ENCODE data around the gene PABPN1L.

PABPN1L gene

GRCh38 chr16:88841521-88842307 is 24.7 kb downstream of the PABPN1L start:
- POLR2A ChIA-PET, result no interaction called here
- no peak for DNase-seq (ENCODE audit: extremely low spot score)
- TF ChIP-seq ELF4 (IDR thresholded peaks at IDR 0.05) (no peak), LEF1 (IDR thresholded peaks at IDR 0.05; ENCODE audit: borderline replicate concordance) (no peak), SUZ12 (IDR thresholded peaks at IDR 0.05) (no peak), NFRKB (IDR thresholded peaks at IDR 0.05) (no peak)
- CTCF ChIA-PET, result no interaction called here

GRCh38 chr16:88840600-88841215 is 25.8 kb downstream of the PABPN1L start:
- DNase-seq (ENCODE audit: extremely low spot score), result no peak
- POLR2A ChIA-PET, result interaction anchor here (1.0 kb wide), 1 partner anchor 17 kb away, joined by 3 read pairs; no protein-coding TSS in a partner anchor
- CTCF ChIA-PET, result no interaction called here
- TF ChIP-seq TARDBP (IDR thresholded peaks at IDR 0.05) (no peak), LEF1 (IDR thresholded peaks at IDR 0.05; ENCODE audit: borderline replicate concordance) (no peak), ARNT (IDR thresholded peaks at IDR 0.05) (no peak), L3MBTL2 (conservative IDR thresholded peaks at IDR 0.05) (no peak), SP1 (IDR thresholded peaks at IDR 0.05) (no peak), HDGF (IDR thresholded peaks at IDR 0.05; ENCODE audit: borderline replicate concordance) (no peak), FOXA1 (IDR thresholded peaks at IDR 0.05) (no peak), FOXM1 (IDR thresholded peaks at IDR 0.05; ENCODE audit: borderline replicate concordance) (no peak), PKNOX1 (IDR thresholded peaks at IDR 0.05) (no peak), ELF4 (IDR thresholded peaks at IDR 0.05) (no peak), NFRKB (IDR thresholded peaks at IDR 0.05) (no peak), SUZ12 (IDR thresholded peaks at IDR 0.05) (no peak), CTBP1 (IDR thresholded peaks at IDR 0.05; ENCODE audit: borderline replicate concordance) (no peak), ZNF384 (IDR thresholded peaks at IDR 0.05) (no peak)

GRCh38 chr16:88839745-88840599 is 26.5 kb downstream of the PABPN1L start:
- POLR2A ChIA-PET, result interaction anchor here (1.0 kb wide), 1 partner anchor 18 kb away, joined by 3 read pairs; no protein-coding TSS in a partner anchor
- CTCF ChIA-PET, result no interaction called here
- TF ChIP-seq FOXA1 (IDR thresholded peaks at IDR 0.05) (no peak), PKNOX1 (IDR thresholded peaks at IDR 0.05) (no peak), HDGF (IDR thresholded peaks at IDR 0.05; ENCODE audit: borderline replicate concordance) (no peak), FOXM1 (IDR thresholded peaks at IDR 0.05; ENCODE audit: borderline replicate concordance) (no peak), ARNT (IDR thresholded peaks at IDR 0.05) (no peak), ELF4 (IDR thresholded peaks at IDR 0.05) (no peak), FOXK2 (IDR thresholded peaks at IDR 0.05) (no peak), BHLHE40 (IDR thresholded peaks at IDR 0.05; ENCODE audit: borderline replicate concordance) (no peak), ZNF384 (IDR thresholded peaks at IDR 0.05) (no peak), NFRKB (IDR thresholded peaks at IDR 0.05) (no peak), L3MBTL2 (conservative IDR thresholded peaks at IDR 0.05) (no peak), LEF1 (IDR thresholded peaks at IDR 0.05; ENCODE audit: borderline replicate concordance) (no peak), CTBP1 (IDR thresholded peaks at IDR 0.05; ENCODE audit: borderline replicate concordance) (no peak), SUZ12 (IDR thresholded peaks at IDR 0.05) (no peak), TARDBP (IDR thresholded peaks at IDR 0.05) (no peak), SP1 (IDR thresholded peaks at IDR 0.05) (no peak)
- DNase-seq (ENCODE audit: extremely low spot score), result no peak

- no peak for DNase-seq (ENCODE audit: extremely low spot score)
- CTCF ChIA-PET, result no interaction called here
- TF ChIP-seq LEF1 (IDR thresholded peaks at IDR 0.05; ENCODE audit: borderline replicate concordance), result no peak
- no peak for TF ChIP-seq FOXM1 (IDR thresholded peaks at IDR 0.05; ENCODE audit: borderline replicate concordance)
- no peak for TF ChIP-seq FOXK2 (IDR thresholded peaks at IDR 0.05)
- no peak for TF ChIP-seq FOXA1 (IDR thresholded peaks at IDR 0.05)
- TF ChIP-seq PKNOX1 (IDR thresholded peaks at IDR 0.05), result no peak
- no peak for TF ChIP-seq CTBP1 (IDR thresholded peaks at IDR 0.05; ENCODE audit: borderline replicate concordance)
- no peak for TF ChIP-seq ZNF384 (IDR thresholded peaks at IDR 0.05)
- TF ChIP-seq L3MBTL2 (conservative IDR thresholded peaks at IDR 0.05), result no peak
- TF ChIP-seq NFRKB (IDR thresholded peaks at IDR 0.05), result no peak
- POLR2A ChIA-PET, result no interaction called here
Measured at GRCh38 chr16:88839026-88839529, 27.4 kb downstream of the PABPN1L start.

- POLR2A ChIA-PET, result no interaction called here
- TF ChIP-seq ELF4 (IDR thresholded peaks at IDR 0.05), result no peak
- DNase-seq (ENCODE audit: extremely low spot score), result no peak
- CTCF ChIA-PET, result no interaction called here
Measured at GRCh38 chr16:88838566-88838965, 27.9 kb downstream of the PABPN1L start.

- POLR2A ChIA-PET, result no interaction called here
- DNase-seq (ENCODE audit: extremely low spot score), result no peak
- CTCF ChIA-PET, result no interaction called here
- no peak for TF ChIP-seq HDGF (IDR thresholded peaks at IDR 0.05; ENCODE audit: borderline replicate concordance)
- TF ChIP-seq PKNOX1 (IDR thresholded peaks at IDR 0.05), result no peak
- TF ChIP-seq FOXM1 (IDR thresholded peaks at IDR 0.05; ENCODE audit: borderline replicate concordance), result no peak
- TF ChIP-seq NFRKB (IDR thresholded peaks at IDR 0.05), result no peak
- no peak for TF ChIP-seq FOXA1 (IDR thresholded peaks at IDR 0.05)
- TF ChIP-seq SUZ12 (IDR thresholded peaks at IDR 0.05), result no peak
- TF ChIP-seq ZNF384 (IDR thresholded peaks at IDR 0.05), result no peak
- no peak for TF ChIP-seq ELF4 (IDR thresholded peaks at IDR 0.05)
- TF ChIP-seq LEF1 (IDR thresholded peaks at IDR 0.05; ENCODE audit: borderline replicate concordance), result no peak
- no peak for TF ChIP-seq L3MBTL2 (conservative IDR thresholded peaks at IDR 0.05)
- no peak for TF ChIP-seq CTBP1 (IDR thresholded peaks at IDR 0.05; ENCODE audit: borderline replicate concordance)
- TF ChIP-seq SP1 (IDR thresholded peaks at IDR 0.05), result no peak
- no peak for TF ChIP-seq FOXK2 (IDR thresholded peaks at IDR 0.05)
- no peak for TF ChIP-seq BHLHE40 (IDR thresholded peaks at IDR 0.05; ENCODE audit: borderline replicate concordance)
- no peak for TF ChIP-seq TARDBP (IDR thresholded peaks at IDR 0.05)
- TF ChIP-seq ARNT (IDR thresholded peaks at IDR 0.05), result no peak
Measured at GRCh38 chr16:88837806-88838205, 28.7 kb downstream of the PABPN1L start.
